ENCODE results near the gene RBM3. TPM values are rescaled to one million over a fixed set of nuclear protein-coding genes. Genes with fewer than 3 reads are reported as not detected.

The RBM3 gene
- total and polyA plus RNA-seq, 8 donors, result 82.3 to 454 (median 374) TPM

DNA sequence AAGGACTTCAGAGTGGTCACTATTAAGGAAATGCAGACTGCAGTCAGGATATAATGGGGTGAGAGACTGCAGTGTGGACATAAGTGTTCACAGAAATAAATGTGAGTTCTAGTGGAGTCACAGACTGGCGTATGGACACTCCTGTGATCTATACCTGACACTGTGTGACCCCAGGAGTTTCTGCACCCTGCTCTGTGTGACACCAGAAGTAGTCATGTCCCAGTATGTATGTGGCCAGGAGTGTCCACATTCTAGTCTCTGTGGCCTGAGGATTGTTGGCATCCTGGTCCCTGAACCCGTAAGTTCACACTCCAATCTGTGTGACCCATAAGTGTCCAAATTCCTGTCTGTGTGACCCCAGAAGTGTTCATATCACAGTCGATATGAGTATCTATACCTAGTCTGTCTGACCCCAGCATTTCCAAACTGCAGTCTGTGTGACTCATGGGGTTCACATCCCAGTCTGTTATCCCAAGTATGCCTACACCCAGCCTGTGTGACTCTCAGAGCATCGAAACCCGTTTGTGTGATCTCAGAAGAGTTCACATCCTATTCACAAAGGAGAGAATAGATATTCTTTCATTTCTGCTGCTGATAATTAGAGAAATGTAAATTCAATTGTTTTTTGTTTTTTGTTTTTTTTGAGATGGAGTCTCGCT, 39.3 kb downstream of the RBM3 start:
- DNase-seq (no peak), ATAC-seq (no peak)
- intact Hi-C loops (cut with DNase I), result no loop called here
- no peaks in the 10 kb centered on the region for H3K9me3 ChIP-seq
- H3K4me3 ChIP-seq, result no peak overlapping the region
- H3K36me3 ChIP-seq, result no peaks in the 10 kb centered on the region
- TF ChIP-seq, protein P1, sequence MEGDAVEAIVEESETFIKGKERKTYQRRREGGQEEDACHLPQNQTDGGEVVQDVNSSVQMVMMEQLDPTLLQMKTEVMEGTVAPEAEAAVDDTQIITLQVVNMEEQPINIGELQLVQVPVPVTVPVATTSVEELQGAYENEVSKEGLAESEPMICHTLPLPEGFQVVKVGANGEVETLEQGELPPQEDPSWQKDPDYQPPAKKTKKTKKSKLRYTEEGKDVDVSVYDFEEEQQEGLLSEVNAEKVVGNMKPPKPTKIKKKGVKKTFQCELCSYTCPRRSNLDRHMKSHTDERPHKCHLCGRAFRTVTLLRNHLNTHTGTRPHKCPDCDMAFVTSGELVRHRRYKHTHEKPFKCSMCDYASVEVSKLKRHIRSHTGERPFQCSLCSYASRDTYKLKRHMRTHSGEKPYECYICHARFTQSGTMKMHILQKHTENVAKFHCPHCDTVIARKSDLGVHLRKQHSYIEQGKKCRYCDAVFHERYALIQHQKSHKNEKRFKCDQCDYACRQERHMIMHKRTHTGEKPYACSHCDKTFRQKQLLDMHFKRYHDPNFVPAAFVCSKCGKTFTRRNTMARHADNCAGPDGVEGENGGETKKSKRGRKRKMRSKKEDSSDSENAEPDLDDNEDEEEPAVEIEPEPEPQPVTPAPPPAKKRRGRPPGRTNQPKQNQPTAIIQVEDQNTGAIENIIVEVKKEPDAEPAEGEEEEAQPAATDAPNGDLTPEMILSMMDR (IDR thresholded peaks at IDR 0.05), result no peak
- no peaks in the 10 kb centered on the region for H3K4me1 ChIP-seq
- H3K27me3 ChIP-seq, result no peaks in the 10 kb centered on the region
- no peak overlapping the region for H3K27ac ChIP-seq

DNA sequence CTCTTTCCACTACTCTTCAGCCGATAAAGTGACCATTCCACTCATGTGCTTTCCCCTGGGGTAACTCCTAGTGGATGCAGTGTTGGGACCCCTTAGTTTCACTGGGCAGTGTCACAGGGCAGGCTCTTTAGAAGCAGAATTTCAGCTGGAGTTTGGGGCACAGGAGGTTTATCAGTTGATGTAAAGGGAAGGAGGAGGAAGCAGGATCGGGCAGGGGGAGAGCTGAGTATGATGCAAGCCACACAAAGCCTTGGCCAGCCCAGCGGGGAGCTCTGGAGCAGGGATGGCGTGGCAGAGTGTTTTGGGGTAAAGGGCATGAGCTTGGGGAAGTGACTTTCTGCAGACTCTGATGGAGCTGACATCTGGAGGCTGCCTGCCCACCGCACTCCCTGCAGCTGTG, 42.3 kb downstream of the RBM3 start:
- intact Hi-C loops (cut with DNase I), result no loop called here
- Histone ChIP-seq H3K9me3 (no peaks in the 10 kb centered on the region), H3K27ac (no peak overlapping the region), H3K36me3 (no peaks in the 10 kb centered on the region), H3K27me3 (no peaks in the 10 kb centered on the region), H3K4me3 (no peak overlapping the region), H3K4me1 (no peaks in the 10 kb centered on the region)
- no peak for DNase-seq
- peak; percentile 41 for ATAC-seq
- TF ChIP-seq, protein P1 (IDR thresholded peaks at IDR 0.05), result no peak

- H3K27ac ChIP-seq, result no peak overlapping the region
- H3K4me1 ChIP-seq, result no peaks in the 10 kb centered on the region
- H3K9me3 ChIP-seq, result no peaks in the 10 kb centered on the region
- no peak for DNase-seq
- no peaks in the 10 kb centered on the region for H3K27me3 ChIP-seq
- no peak for ATAC-seq
- intact Hi-C loops (cut with DNase I), result no loop called here
- TF ChIP-seq, protein P1 (IDR thresholded peaks at IDR 0.05), result no peak
- H3K4me3 ChIP-seq, result no peak overlapping the region
- H3K36me3 ChIP-seq, result no peaks in the 10 kb centered on the region
Measured at GRCh38 chrX:48617542-48618340, 43.5 kb downstream of the RBM3 start.

GRCh38 chrX:48626401-48627298, 52.4 kb downstream of the RBM3 start:
- TF ChIP-seq, protein P1 (IDR thresholded peaks at IDR 0.05), result no peak
- H3K4me1 ChIP-seq, result peaks cover 0 to 1% of the 10 kb centered on the region in 2 donors
- intact Hi-C loops (cut with DNase I), result no loop called here
- DNase-seq (no peak), ATAC-seq (no peak)
- H3K27me3 ChIP-seq, result no peaks in the 10 kb centered on the region
- H3K9me3 ChIP-seq, result no peaks in the 10 kb centered on the region
- no peak overlapping the region for H3K27ac ChIP-seq
- no peaks in the 10 kb centered on the region for H3K36me3 ChIP-seq
- no peak overlapping the region for H3K4me3 ChIP-seq

Other genes starting within 250 kb of the RBM3 start
- gene SSX3, start 217.8 kb upstream of the RBM3 start, total RNA-seq, result not detected
- not detected for gene SSX3, start 217.8 kb upstream of the RBM3 start, polyA plus RNA-seq (ENCODE audit: insufficient read length in 6 of 6)
- gene SSX4, start 190.9 kb upstream of the RBM3 start, total RNA-seq, result not detected
- gene SSX4, start 190.9 kb upstream of the RBM3 start, polyA plus RNA-seq (ENCODE audit: insufficient read length in 6 of 6), result not detected
- not detected for gene SSX4B, start 162.5 kb upstream of the RBM3 start, total RNA-seq
- gene SSX4B, start 162.5 kb upstream of the RBM3 start, polyA plus RNA-seq (ENCODE audit: insufficient read length in 6 of 6), result not detected
- 10 to 100 TPM; 21.2 to 70.7 TPM for gene SLC38A5, start 104.2 kb upstream of the RBM3 start, total RNA-seq
- 10 to 100 TPM; 33.5 to 68.9 (median 38.6) TPM for gene SLC38A5, start 104.2 kb upstream of the RBM3 start, polyA plus RNA-seq (ENCODE audit: insufficient read length in 6 of 6)
- 10 to 100 TPM; 33.7 to 46.6 TPM for gene FTSJ1, start 98.3 kb upstream of the RBM3 start, total RNA-seq
- gene FTSJ1, start 98.3 kb upstream of the RBM3 start, polyA plus RNA-seq (ENCODE audit: insufficient read length in 6 of 6), result 10 to 100 TPM; 36.0 to 46.3 (median 38.8) TPM
- gene PORCN, start 65.5 kb upstream of the RBM3 start, total RNA-seq, result 10 to 100 TPM in 1 of 2 donors, 1 to 10 TPM in 1; 8.4 to 12.2 TPM
- 1 to 10 TPM; 6.7 to 9.9 (median 8.5) TPM for gene PORCN, start 65.5 kb upstream of the RBM3 start, polyA plus RNA-seq (ENCODE audit: insufficient read length in 6 of 6)
- gene EBP, start 52.7 kb upstream of the RBM3 start, total RNA-seq, result 100 to 1,000 TPM in 1 of 2 donors, 10 to 100 TPM in 1; 74.2 to 200 TPM
- gene EBP, start 52.7 kb upstream of the RBM3 start, polyA plus RNA-seq (ENCODE audit: insufficient read length in 6 of 6), result 10 to 100 TPM; 32.6 to 40.6 (median 33.4) TPM
- gene TBC1D25, start 34.8 kb upstream of the RBM3 start, total RNA-seq, result 10 to 100 TPM; 11.8 to 15.2 TPM
- gene TBC1D25, start 34.8 kb upstream of the RBM3 start, polyA plus RNA-seq (ENCODE audit: insufficient read length in 6 of 6), result 10 to 100 TPM in 2 of 6 donors, 1 to 10 TPM in 4; 8.7 to 10.9 (median 9.4) TPM
- gene WDR13, start 23.0 kb downstream of the RBM3 start, total RNA-seq, result 100 to 1,000 TPM; 108 to 114 TPM
- 100 to 1,000 TPM in 5 of 6 donors, 10 to 100 TPM in 1; 97.5 to 145 (median 112) TPM for gene WDR13, start 23.0 kb downstream of the RBM3 start, polyA plus RNA-seq (ENCODE audit: insufficient read length in 6 of 6)
- 10 to 100 TPM; 16.4 to 49.1 TPM for gene WAS, start 109.3 kb downstream of the RBM3 start, total RNA-seq
- 1 to 10 TPM; 4.1 to 5.1 (median 4.3) TPM for gene WAS, start 109.3 kb downstream of the RBM3 start, polyA plus RNA-seq (ENCODE audit: insufficient read length in 6 of 6)
- gene SUV39H1, start 122.2 kb downstream of the RBM3 start, total RNA-seq, result 1 to 10 TPM; 5.0 to 6.2 TPM
- gene SUV39H1, start 122.2 kb downstream of the RBM3 start, polyA plus RNA-seq (ENCODE audit: insufficient read length in 6 of 6), result 1 to 10 TPM; 6.0 to 8.4 (median 6.7) TPM
- gene GLOD5, start 187.3 kb downstream of the RBM3 start, total RNA-seq, result 1 to 10 TPM in 1 of 2 donors, under 1 TPM in 1; 0.84 to 2.5 TPM
- 1 to 10 TPM; 1.3 to 2.3 (median 1.6) TPM for gene GLOD5, start 187.3 kb downstream of the RBM3 start, polyA plus RNA-seq (ENCODE audit: insufficient read length in 6 of 6)
- under 1 TPM; 0.47 to 0.55 TPM for gene GATA1, start 212.1 kb downstream of the RBM3 start, total RNA-seq
- 1 to 10 TPM in 3 of 6 donors, under 1 TPM in 3; 0.65 to 1.3 (median 0.97) TPM for gene GATA1, start 212.1 kb downstream of the RBM3 start, polyA plus RNA-seq (ENCODE audit: insufficient read length in 6 of 6)
- gene HDAC6, start 227.6 kb downstream of the RBM3 start, total RNA-seq, result 10 to 100 TPM; 76.7 to 82.9 TPM
- 100 to 1,000 TPM; 149 to 199 (median 166) TPM for gene HDAC6, start 227.6 kb downstream of the RBM3 start, polyA plus RNA-seq (ENCODE audit: insufficient read length in 6 of 6)